GM19023 (cell line): ENCODE data around the gene POP4.

Experiments
- ATAC-seq: cut with Tn5 transposase; IDR thresholded peaks from one replicate; pipeline ENCODE4 v1.9.1; 2021; ENCODE audit warnings: mild to moderate bottlenecking, moderate library complexity; ENCODE audit not compliant: unreplicated experiment

Gene POP4

GRCh38 chr19:29629836-29630534 is 23.9 kb downstream of the POP4 start:
- ATAC-seq = no peak

- no peak for ATAC-seq
Observed at GRCh38 chr19:29630655-29631054, 24.6 kb downstream of the POP4 start.

- ATAC-seq = no peak
Observed at GRCh38 chr19:29631450-29631849, 25.4 kb downstream of the POP4 start.

GRCh38 chr19:29634002-29634401 is 27.9 kb downstream of the POP4 start:
- ATAC-seq = no peak

GRCh38 chr19:29634423-29635130 is 28.5 kb downstream of the POP4 start:
- ATAC-seq = no peak

GRCh38 chr19:29635963-29636362 is 29.9 kb downstream of the POP4 start:
- no peak for ATAC-seq

- no peak for ATAC-seq
Observed at GRCh38 chr19:29636553-29637360, 30.7 kb downstream of the POP4 start.

- no peak for ATAC-seq
Observed at GRCh38 chr19:29639086-29639485, 33.0 kb downstream of the POP4 start.

- no peak for ATAC-seq
Observed at GRCh38 chr19:29640231-29640630, 34.1 kb downstream of the POP4 start.

- no peak for ATAC-seq
Observed at GRCh38 chr19:29641597-29641996, 35.5 kb downstream of the POP4 start.

- ATAC-seq = no peak
Observed at GRCh38 chr19:29643361-29643935, 37.4 kb downstream of the POP4 start.

- ATAC-seq = no peak
Observed at GRCh38 chr19:29644210-29644609, 38.1 kb downstream of the POP4 start.

- no peak for ATAC-seq
Observed at GRCh38 chr19:29645491-29645867, 39.4 kb downstream of the POP4 start.

GRCh38 chr19:29645911-29646310 is 39.8 kb downstream of the POP4 start:
- ATAC-seq = no peak

- ATAC-seq = no peak
Observed at GRCh38 chr19:29650772-29651387, 44.8 kb downstream of the POP4 start.

- ATAC-seq = no peak
Observed at GRCh38 chr19:29651622-29652394, 45.7 kb downstream of the POP4 start.

GRCh38 chr19:29653398-29653797 is 47.3 kb downstream of the POP4 start:
- no peak for ATAC-seq

GRCh38 chr19:29655648-29656335 is 49.7 kb downstream of the POP4 start:
- ATAC-seq = no peak

- no peak for ATAC-seq
Observed at GRCh38 chr19:29658221-29658991, 52.3 kb downstream of the POP4 start.
